HG03457 (cell line): ENCODE data around the gene UTF1.
"Not testable (repeated sequence)": the region's sequence is repeated elsewhere in the genome, so short reads cannot be mapped to it uniquely, and the experiment has no call there.

Experiments
- ATAC-seq: cut with Tn5 transposase; IDR thresholded peaks from one replicate; pipeline ENCODE4 v1.9.1; 2021; ENCODE audit warnings: moderate number of reproducible peaks; ENCODE audit not compliant: unreplicated experiment

UTF1 gene

DNA sequence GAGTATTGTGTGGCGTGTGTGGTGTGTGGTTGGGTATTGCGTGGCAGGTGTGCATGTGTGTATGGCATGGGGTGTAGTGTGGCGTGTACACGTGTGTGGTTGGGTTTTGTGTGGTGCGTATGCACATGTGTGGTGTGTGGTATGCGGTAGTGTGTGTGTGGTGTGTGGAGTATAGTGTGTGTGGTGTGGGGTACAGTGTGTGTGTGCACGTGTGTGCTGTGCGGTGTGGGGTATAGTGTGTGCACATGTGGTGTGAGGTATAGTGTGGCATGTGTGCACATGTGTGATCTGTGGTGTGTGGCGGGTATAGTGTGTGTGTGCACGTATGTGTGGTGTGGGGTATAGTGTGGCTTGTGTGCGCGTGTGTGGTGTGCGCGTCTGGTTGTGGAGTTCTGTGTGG, 20.9 kb upstream of the UTF1 start:
- no peak for ATAC-seq

DNA sequence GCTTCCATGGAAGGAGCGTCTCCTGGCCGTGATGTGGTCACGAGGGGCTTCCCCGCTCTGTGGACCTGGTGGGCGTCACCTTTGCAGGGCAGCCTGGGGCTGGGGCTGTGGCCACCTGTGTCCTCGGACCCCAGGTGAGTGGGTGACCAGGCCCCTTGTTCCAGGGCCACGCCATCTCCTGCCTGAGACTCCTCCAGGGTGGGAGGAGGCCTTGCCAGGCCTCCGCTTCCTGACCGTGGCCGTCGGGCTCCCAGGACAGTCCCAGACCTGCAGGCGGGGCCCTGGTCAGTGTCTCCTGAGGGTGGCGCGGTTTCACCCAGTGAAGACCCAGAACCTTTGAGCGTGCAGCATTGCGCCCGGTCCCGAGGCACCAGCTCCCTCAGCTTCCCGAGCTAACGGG, 20.4 kb upstream of the UTF1 start:
- no peak for ATAC-seq

DNA sequence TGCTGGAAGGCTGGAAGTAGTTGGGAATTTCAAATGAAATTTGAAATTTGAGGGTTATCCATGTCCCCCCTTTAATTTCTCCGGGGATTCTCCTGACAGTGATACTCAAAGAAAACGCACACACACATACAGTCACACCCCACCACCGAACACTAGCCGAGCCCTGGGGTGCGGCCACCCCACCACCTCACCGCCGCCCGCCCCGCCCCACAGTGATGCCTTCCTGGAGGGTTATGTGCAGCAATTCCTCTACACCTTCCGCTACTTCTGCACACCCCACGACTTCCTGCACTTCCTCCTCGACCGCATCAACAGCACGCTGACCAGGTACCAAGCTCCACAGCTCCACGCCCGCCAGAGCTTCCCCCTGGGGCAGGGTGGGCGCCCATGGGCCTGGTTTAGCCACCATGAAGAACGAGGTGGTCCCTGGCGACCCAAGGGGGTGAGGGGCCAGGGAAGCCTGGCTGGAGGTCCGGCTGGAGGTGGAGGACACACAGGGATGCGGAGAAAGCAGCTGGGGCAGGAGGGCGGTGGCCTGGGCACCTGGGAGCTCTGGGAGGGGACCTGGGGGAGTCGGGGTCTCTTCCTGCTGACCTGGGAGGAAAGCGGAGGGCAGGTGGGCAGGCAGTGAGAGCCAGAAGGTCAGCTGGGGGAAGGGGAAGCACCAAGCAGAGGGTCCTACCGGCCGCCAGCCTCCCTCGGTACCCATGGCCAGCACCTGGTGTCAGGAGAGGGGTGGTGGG, 19.4 kb upstream of the UTF1 start:
- no peak for ATAC-seq

DNA sequence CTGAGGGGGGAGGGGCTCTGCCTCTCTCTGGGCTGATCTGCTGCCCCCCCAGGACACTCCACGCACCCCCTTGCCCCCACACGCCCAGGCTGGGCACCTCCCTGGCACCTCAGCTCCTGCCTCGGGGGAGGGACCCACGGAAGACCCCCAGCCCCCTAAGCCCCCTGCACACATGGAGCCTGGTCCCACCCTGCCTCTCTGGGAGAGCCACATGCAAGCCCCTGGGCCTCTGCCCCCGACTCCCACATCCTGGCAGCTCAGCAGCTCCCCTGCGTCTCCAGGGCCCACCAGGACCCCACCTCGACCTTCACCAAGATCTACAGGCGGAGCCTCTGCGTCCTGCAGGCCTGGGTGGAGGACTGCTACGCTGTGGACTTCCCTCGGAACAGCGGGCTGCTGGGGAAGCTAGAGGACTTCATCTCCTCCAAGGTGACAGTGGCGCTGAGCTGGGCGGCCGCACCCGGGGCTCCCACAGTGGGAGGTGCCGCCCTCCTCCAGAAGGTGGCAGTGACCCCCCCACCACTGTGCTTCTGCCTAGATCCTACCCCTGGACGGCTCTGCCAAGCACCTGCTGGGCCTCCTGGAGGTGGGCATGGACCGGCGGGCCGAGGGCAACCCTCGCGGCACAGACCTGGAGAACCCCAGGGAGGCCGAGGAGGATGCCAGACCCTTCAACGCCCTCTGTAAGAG, 18.7 kb upstream of the UTF1 start:
- no peak for ATAC-seq

DNA sequence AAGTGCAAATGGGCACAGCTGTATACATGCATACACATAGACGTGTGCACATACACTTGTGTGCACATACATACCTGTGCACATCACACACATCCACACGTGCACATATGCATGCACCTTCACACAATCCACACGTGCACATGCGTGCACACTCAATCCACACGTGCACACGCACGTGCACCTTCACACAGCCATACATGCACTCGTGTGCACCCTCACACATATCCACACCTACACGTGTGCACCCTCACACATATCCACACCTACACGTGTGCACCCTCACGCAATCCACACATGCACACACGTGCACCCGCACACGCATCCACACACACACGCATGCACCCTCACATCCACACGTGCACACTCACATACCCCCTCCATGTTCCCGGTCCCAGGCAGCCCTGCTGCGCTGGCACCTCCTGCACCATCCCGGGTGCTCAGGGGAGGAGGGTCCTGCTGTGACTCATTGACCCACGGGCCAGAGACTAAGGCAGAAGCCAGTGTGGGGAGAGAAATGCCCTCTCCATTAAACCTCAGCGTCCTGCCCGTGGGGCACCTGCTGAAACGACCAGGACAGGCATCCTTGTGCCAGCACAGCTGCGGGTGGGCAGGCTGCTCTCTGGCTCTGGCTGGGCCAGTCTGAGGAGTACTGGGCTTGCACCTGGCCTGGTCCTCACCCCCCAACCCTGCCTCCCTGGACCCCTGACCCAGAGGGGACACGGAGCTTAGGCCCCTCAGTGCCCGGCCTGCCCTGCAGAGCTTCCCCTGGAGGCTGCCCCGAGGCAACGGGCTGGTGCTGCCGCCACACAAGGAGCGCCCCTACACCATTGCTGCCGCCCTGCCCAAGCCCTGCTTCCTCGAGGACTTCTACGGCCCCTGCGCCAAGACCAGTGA, 17.8 kb upstream of the UTF1 start:
- ATAC-seq: no peak

DNA sequence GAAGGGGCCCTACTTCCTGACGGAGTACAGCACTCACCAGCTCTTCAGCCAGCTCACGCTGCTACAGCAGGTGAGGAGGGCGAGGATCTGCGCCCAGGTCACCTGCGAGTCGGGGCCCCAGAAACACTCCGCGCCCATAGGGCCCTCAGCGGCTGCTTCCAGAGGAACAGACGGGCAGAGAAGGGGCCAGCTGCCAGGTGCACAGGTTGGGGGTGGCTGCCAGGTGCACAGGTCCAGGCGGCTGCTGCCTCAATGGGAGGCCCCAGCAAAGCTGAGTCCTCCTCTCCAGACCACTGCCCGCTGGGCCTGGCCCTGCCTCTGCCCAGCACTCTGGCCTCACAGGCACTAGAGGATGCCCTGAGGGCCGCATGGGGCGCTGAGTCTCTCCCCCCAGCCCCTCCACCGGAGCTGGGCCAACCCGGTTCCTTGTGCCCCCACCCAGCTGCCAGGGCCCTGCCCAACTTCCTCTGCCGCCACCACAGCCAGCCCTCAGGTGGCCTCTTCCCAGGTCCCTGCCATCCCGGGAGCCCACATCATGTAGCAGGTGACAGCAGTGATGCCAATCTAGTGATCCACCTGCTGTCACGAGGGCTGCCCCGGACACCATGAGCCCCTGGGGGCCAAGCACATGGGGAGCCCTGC, 17.0 kb upstream of the UTF1 start:
- ATAC-seq: no peak

DNA sequence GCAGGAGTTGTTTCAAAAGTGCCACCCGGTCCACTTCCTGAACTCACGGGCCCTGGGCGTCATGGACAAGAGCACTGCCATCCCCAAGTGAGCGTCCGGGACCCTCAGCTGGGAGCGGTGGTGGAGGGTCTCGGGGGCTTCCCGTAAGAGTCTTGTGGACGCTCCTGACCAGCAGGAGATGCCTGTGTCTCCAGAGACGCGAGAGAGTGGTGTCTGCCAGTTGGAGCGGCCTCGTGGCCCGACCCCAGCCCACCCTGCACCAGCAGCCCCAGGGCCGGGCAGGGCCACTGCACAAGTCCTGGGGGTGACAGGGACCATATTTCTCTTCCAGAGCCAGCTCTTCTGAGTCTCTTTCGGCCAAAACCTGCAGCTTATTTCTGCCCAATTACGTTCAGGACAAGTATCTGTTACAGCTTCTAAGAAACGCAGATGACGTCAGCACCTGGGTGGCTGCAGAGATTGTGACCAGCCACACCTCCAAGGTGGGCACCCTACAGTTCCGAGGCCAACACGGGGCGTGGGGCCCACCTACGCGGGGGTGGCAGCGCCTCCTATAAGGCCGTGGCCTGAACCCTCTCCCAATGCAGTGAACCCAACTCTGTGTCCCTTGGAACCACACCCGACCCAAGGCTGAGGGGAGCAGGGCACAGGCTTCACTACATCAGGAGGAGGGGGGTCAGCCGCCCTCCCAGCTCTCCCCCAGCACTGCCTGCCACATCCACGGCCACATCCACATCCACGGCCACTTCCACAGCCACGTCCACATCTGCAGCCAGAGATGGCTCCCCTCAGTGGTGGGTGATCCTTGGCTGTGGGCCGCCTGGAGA, 16.2 kb upstream of the UTF1 start:
- no peak for ATAC-seq

DNA sequence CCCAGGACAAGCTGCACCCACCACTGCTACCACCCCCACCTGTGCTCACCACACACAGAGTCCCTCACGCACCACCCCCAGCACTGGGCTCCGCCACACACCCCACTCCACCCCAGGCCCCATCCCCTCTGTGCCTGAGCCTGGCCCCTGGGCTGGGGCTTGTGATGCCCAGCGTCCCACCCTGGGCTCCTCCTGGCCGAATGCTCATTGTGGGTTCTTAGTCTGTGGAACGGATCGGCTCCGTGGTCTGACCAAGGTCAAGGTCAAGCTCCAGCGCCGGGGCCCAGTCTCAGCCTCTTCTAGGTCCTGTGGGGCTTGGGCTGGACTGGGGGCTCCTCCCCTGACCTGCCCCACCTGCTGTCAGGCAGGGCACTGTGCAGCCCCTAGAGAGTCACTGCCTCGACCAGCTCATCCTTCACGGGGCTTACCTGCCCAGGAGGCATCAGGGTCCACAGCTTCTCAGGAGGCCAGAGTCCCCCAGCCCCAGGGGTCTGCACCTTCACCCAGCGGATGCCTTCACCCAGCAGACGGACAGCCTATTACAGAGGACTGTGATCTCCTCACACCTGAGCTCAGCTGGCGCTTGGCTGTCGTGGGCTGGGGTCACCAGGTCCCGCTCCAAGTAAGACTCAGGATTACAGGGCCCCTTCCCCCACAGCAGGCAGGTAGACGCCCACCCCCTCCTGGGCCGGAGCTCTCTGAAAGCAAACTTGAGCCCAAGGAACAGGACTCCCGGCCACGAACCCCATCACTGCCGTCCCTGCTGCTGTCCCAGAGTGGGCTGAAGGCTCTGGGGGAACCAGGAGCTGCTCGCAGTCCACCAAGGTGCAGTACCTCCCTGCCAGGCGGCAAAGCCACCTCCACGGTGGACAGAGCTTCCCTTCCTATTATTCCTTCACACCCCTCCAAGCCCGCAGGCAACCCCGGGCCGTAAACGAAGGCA, 15.3 kb upstream of the UTF1 start:
- no peak for ATAC-seq

DNA sequence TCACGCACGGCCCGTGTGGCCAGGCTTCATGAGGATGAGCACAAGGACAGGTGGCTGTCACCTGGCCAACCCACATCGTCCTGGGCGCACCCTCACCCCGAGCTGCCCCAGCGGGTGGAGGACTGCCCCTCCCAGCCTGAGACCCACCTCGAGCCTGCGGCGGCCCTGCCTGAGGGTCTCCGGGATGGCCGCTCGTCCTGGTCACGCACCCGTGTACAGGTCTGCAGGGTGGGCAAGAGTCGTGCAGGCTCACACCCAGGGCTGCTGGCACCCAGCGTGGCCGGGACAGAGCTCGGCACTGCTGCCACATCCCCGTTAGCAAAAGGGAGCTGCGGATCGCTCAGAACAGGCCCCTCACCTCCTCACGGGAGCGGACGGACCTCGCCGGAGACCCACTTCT, 14.4 kb upstream of the UTF1 start:
- no peak for ATAC-seq

- no peak for ATAC-seq
These were observed 13.2 kb upstream of the UTF1 start for GRCh38 chr10:133216776-133217175.

DNA sequence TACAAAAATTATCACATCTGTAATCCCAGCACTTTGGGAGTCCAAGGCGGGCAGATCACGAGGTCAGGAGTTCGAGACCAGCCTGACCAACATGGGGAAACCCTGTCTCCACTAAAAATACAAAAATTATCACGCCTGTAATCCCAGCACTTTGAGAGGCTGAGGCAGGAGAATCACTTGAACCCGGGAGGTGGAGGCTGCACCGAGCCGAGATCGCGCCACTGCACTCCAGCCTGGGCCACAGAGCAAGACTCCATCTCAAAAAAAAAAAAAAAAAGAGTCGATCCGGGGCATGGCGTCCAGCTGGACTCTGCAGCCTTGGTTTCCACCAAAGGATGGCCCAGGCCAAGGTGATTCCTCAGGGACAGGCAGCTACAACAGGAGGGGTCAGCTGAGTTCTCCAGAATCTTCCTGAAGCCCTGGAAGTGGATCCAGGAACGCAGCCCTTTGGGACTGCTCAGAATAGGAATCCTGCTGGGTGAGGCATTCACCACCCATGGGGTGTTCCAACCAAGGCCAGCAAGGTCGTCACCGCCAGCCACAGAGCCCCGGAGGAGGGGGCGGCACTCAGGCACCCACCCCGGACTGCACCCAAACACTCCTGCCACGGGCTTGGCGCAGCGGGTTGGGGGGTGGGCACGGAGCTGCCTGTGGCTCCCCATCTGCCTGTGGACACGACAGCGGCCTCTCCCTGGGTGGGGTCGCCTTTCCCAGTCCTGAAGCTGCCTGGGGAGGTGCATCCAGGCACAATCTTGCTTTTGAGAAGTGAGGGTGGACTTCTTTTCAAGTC, 12.0 kb upstream of the UTF1 start:
- ATAC-seq: no peak

- no peak for ATAC-seq
These were observed 11.1 kb upstream of the UTF1 start for GRCh38 chr10:133218891-133219290.

DNA sequence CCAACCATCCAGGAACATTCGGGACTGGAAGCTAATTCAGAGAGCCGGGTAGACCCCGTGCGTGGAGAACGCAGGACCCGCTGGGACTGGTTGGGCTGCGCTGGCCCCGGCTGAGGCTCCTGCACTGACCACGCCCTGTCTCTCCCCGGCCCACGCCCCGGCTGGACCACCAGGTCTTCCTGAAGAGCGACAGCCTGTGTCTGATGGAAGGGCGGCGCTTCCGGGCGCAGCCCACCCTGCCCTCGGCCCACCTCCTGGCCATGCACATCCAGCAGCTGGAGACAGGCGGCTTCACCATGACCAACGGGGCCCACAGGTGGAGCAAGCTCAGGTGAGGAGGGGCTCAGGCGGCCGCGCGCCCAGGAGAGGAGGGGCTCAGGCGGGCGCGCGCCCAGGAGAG, 10.2 kb upstream of the UTF1 start:
- no peak for ATAC-seq

DNA sequence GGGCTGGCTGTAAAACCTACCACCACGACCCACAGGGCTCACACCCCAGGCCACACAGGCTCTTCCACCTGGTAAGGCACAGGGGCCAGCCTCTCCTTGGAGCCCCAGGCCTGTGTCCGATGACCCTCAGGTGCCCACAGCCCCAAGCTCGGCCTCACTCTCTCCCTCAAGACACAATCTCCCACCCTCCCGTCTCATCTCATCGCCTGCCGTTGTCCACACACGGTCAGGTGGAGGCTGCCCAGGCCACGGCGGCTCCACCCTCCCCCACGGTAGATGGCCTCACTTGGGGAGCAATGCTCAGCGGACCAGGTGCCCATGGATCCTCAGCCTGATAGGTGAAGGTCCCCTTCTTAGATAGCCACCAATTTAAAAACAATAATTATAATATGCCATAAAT, 8.7 kb upstream of the UTF1 start:
- ATAC-seq: no peak

DNA sequence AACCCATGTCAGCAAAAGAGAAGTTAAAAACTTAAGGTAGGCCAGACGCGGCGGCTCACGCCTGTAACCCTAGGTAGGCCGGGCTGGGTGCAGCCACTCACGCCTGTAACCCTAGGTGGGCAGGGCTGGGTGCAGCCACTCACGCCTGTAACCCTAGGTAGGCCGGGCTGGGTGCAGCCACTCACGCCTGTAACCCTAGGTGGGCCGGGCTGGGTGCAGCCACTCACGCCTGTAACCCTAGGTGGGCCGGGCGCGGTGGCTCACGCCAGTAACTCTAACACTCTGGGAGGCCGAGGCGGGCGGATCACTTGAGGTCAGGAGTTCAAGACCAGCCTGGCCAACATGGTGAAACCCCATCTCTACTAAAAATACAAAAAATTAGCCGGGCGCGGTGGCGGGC, 8.3 kb upstream of the UTF1 start:
- ATAC-seq: not testable (repeated sequence)

GRCh38 chr10:133224076-133224475, 5.9 kb upstream of the UTF1 start:
- no peak for ATAC-seq

GRCh38 chr10:133224756-133225372, 5.2 kb upstream of the UTF1 start:
- no peak for ATAC-seq

DNA sequence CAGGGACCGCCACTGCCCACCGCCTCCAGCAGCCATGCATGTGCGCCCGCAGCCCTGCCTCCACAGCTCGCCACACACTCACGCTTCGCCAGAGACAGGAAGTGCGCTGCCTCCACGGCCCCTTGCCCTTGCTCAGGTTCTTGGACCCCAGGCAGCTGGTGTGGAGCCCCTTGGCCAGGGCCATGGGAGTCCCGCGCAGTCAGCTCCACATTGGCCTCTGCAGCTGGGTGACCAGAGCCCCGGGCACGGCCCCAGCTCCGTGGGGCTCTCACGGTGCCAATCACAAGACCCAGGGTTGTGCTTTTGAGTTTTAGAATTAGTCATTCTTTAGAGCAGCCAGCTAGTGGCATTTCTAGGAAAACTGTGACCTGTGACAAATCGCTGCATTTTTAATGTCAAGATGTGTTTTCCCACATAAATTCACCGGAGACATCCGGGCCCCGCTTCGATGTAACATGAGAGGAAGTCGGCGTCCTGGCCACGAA, 4.3 kb upstream of the UTF1 start:
- ATAC-seq: no peak
